ENCODE measurements around the gene BRMS1L.

BRMS1L gene

DNA sequence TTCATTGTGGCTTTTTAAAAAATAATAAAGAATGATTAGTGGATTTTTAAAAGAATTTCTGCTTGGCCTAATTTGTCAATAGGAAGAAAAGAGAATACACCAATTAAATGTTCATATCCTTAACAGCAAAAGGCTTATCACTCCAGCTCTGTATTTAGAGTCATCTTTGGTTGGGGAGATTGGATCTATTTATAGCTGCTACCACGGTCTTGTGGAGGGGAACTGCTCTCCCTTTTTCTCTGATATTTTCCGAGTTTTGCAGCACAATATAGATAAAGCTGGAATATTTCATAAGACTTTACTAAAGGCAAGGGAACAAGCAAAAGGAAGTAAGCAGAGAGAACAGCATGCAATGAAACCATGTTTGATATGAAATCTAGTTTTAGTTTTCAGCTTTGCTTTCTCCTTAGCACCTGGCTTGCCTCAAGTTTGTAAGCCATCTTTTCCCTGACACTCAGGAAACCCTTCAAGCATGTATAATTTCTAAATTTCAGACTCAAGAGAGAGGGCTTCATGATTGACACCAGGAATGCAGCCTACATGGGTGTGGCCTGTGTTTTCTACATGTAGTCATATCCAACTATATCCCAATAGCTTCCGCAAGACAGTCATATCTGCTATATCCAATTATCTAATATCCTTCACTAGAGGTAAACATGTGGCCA, 35.2 kb downstream of the BRMS1L start:
- TF ChIP-seq, protein P1, sequence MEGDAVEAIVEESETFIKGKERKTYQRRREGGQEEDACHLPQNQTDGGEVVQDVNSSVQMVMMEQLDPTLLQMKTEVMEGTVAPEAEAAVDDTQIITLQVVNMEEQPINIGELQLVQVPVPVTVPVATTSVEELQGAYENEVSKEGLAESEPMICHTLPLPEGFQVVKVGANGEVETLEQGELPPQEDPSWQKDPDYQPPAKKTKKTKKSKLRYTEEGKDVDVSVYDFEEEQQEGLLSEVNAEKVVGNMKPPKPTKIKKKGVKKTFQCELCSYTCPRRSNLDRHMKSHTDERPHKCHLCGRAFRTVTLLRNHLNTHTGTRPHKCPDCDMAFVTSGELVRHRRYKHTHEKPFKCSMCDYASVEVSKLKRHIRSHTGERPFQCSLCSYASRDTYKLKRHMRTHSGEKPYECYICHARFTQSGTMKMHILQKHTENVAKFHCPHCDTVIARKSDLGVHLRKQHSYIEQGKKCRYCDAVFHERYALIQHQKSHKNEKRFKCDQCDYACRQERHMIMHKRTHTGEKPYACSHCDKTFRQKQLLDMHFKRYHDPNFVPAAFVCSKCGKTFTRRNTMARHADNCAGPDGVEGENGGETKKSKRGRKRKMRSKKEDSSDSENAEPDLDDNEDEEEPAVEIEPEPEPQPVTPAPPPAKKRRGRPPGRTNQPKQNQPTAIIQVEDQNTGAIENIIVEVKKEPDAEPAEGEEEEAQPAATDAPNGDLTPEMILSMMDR (IDR thresholded peaks at IDR 0.05): no peak
- no peak for TF ChIP-seq ZFX (IDR thresholded peaks at IDR 0.05; ENCODE audit: borderline replicate concordance)
- no peak overlapping the region for H3K27ac ChIP-seq

DNA sequence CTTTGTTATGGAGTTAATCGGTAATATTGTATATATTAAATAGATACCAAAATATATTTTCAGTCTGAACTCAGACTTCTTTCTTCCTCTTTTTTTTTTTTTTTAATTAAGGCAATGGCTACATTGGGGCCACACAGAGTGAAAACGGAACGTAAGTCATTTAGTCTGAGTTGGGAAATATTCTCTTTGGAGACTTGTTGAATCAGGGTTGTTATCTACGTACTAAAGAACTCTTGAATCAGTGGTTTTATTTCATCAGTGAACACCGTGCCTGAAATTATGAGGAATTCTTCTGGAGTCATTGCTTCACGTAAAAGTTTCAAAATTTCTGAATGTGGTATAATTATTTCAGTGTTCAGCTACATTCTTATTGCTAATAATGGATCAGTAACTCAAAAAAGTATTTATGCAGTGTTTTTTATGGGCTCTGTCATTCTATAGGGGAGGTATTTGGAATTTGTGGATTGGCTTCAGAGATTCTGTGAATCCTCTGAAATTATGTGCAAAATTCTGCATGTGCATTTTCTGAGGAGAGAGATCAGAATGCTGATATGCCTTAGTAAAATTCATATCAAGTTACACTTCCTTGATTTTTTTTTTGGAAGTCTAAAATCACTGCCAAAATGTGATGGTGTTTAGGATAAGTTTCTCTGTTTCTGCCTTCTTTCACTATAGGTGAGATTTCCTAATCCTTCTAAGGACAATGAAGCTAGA, 39.6 kb downstream of the BRMS1L start:
- H3K27ac ChIP-seq: no peak overlapping the region
- TF ChIP-seq, protein P1 (IDR thresholded peaks at IDR 0.05): no peak
- TF ChIP-seq ZFX (IDR thresholded peaks at IDR 0.05; ENCODE audit: borderline replicate concordance): no peak

DNA sequence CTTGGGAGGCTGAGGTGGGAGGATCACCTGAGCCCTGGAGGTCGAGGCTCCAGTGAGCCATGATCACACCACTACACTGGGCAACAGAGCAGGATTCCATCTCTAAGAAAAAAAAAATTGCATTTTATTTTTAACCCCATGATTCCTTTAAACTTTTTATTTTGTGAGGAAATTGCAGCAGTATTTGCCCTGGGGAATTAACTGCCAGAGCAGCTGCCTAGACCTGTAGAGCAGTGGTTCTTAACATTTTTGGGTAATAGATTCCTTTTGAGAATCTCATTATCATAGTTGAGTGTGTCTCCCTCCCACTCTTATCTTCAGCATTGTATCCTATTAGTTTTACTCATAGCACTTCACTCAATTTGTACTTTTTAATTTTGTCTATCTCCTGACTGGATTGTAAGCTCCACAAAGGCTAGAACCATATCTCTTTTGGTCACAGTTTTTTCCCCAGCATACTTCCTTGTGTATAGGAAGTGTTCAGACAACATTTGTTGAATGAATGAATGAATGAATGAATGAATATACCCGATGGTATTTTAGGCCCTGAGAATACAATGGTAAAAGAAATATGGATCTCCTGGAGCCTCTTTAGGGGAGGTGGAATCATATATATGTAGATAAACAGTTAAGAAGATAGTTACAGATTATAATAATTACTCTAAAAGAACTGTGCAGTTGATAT, 40.6 kb downstream of the BRMS1L start:
- no peak for TF ChIP-seq ZFX (IDR thresholded peaks at IDR 0.05; ENCODE audit: borderline replicate concordance)
- no peak overlapping the region for H3K27ac ChIP-seq

DNA sequence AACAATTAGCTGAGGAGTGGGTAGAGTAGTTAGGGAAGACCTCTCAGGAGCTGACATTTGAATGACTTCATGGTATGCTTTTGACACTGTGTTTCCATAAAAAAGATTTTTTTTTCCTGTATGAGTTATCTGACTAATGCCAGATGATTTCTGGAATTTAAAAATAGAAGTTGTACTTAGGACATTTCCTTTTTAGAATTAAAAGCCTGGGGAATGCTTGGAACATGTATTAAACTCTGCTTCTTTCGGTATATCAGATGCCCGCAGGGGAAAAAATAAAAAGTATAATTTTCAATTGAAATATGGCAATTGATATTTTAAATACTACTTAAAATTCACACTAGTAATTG, 41.1 kb downstream of the BRMS1L start:
- TF ChIP-seq, protein P1 (IDR thresholded peaks at IDR 0.05): no peak
- TF ChIP-seq ZFX (IDR thresholded peaks at IDR 0.05; ENCODE audit: borderline replicate concordance): no peak
- H3K27ac ChIP-seq: no peak overlapping the region

DNA sequence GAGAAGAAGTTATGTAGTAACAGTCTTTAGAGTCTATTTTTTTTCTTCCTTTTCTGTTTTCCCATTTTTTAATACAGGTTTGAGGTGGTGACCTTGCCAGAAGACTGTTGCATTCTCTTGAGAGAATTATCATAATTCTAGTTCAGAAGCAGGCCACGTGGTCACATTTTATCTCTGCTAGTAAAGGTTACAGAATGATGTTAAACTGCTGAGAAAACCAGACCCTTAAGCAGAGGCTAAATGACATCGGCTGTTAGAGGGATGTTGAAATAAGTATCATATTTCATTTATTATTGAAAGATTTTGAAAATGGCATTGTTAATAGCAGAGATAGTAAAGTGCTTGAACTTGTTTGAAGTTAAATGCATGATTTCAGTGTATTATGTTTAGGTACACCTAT, 49.2 kb downstream of the BRMS1L start:
- H3K27ac ChIP-seq: no peak overlapping the region
- no peak for TF ChIP-seq ZFX (IDR thresholded peaks at IDR 0.05; ENCODE audit: borderline replicate concordance)
- TF ChIP-seq, protein P1 (IDR thresholded peaks at IDR 0.05): no peak

DNA sequence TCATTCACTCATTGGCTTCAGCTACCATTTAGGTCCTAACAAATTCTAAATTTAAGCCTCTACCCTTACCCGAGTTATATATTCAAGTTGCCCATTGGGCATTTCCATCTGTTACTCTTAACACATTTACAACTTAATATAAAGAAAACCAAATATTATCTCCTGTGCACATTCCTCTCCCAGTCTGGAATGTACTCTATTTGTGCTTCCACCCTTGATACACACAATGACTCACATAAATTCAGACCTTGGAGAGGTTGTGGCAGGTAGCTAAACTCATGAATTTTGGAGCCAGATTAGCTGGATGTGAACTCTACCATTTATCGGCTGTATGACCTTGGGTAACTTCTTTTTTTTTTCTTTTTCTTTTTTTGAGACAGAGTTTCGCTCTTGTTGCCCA, 51.1 kb downstream of the BRMS1L start:
- TF ChIP-seq ZFX (IDR thresholded peaks at IDR 0.05; ENCODE audit: borderline replicate concordance): no peak
- TF ChIP-seq, protein P1 (IDR thresholded peaks at IDR 0.05): no peak
- H3K27ac ChIP-seq: no peak overlapping the region; the same call in 1 of the 2 replicates

DNA sequence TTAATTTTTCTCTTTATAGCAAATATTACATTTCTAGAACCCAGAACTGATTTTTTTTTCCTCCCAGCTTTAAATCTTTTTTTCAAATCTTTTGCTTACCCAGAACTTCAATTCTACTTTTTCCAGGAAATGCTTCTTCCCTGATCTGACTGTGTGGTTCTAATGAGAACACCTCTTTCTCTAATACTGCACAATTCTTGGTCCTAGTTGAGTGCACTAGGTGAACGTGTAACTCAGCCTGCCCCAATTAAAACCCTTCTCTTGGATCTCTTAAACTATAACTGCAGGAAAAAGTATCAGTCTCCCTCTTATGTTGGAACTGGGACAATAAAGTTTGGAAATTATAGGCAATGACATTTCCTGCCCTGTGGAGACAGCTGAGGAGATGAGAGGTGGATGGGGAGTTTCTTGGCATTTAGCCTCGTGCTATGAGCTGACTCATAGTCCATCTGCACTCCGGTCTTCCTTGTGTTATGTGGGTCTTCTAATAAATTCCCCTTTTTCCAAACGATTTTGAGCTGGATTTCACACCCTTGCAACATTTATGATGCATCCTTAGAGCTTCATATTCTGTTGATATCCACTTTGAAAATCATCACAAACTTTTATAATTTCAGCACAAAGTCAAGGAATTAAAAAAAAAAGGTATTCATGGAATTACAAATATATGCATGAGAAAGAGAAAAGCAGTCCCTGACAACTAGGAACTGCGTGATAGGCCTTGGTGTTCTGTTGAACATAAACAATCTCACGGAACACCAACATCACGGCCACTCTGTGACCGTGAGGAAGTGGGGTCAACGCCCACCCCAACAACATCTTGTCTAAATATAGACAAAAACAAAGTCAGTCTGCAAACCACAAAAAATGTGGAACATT, 52.4 kb downstream of the BRMS1L start:
- no peak for TF ChIP-seq ZFX (IDR thresholded peaks at IDR 0.05; ENCODE audit: borderline replicate concordance)
- TF ChIP-seq, protein P1 (IDR thresholded peaks at IDR 0.05): no peak
- H3K27ac ChIP-seq: no peak overlapping the region
